Body of pancreas (tissue), 4 donors: ENCODE measurements around the gene ZNF284. TPM values are rescaled to one million over a fixed set of nuclear protein-coding genes. Genes with fewer than 3 reads are reported as not detected.

Source experiments
- ATAC-seq: fragments of 150-250 bp; one replicate; pipeline ENCODE4 v1.9.1; 2016
- DNase-seq, 4 donors: peaks; one replicate each; pipeline ENCODE4 v3.0.0-alpha.2; 2019
- H3K27ac ChIP-seq, 4 donors: fragments of 200-600 bp; sonication (generic); 1 replicate in 3 of 4; 2 replicates in 1 of 4; pipeline versions ENCODE4 v1.5.1 to v1.6.1; 2016 to 2019; ENCODE audit warnings: mild to moderate bottlenecking in 1 of 4, mixed read lengths in 1 of 4, moderate library complexity in 1 of 4
- H3K27me3 ChIP-seq, 2 donors: fragments of 200-600 bp; sonication (generic); one replicate each; pipeline ENCODE4 v1.6.0; 2016; ENCODE audit warnings: mild to moderate bottlenecking in 1 of 2
- H3K36me3 ChIP-seq, 2 donors: fragments of 200-600 bp; sonication (generic); replicated peaks in 1 of 2; 2 replicates each; pipeline ENCODE4 v1.5.1; 2016; ENCODE audit warnings: low read depth in 2 of 2; ENCODE audit not compliant: insufficient read depth in 1 of 2
- H3K4me1 ChIP-seq: fragments of 200-600 bp; sonication (generic); one replicate; pipeline ENCODE4 v1.6.0; 2016
- H3K4me3 ChIP-seq, 2 donors: fragments of 200-600 bp; sonication (generic); 1 replicate in 1 of 2; 2 replicates in 1 of 2; pipeline ENCODE4 v1.5.1; 2016 to 2019
- H3K9me3 ChIP-seq, 3 donors: fragments of 200-600 bp; sonication (generic); 1 replicate in 2 of 3; 2 replicates in 1 of 3; pipeline ENCODE4 v1.5.1; 2016
- POLR2A ChIP-seq, 3 donors: fragments of 450-650 bp; IDR thresholded peaks; one replicate each; pipeline ENCODE4 v1.6.1; 2016; ENCODE audit warnings: antibody characterized with exemption in 3 of 3, mild to moderate bottlenecking in 2 of 3
- WGBS, 2 donors: methylation state at CpG; one replicate each; pipeline ENCODE4 v1.1.5; 2017; 5-methylcytosine and 5-hydroxymethylcytosine counted together
- intact Hi-C: fragments of 100-400 bp; cut with DNase I; formaldehyde crosslinking; loops from one replicate; pipeline ENCODE4 v1.15.1; 2023
- total RNA-seq, 2 donors: library from RNA; depleted of rRNA; stranded (reverse); fragments of >200 nt; gene quantifications; one replicate each; pipeline ENCODE4 v1.1.0, GENCODE V29; 2016
- TF ChIP-seq, protein P1 (sequence below), 7 experiments: fragments of 450-650 bp in 4 of 7; fragments of 200-600 bp in 3 of 7; sonication (generic) in 3 of 7; IDR thresholded peaks; one replicate each; pipeline ENCODE4 v1.5.1; 2016 to 2019; ENCODE audit warnings: antibody characterized with exemption in 7 of 7

Gene ZNF284
- 1 to 10 TPM; 1.3 to 2.1 TPM for total RNA-seq

DNA sequence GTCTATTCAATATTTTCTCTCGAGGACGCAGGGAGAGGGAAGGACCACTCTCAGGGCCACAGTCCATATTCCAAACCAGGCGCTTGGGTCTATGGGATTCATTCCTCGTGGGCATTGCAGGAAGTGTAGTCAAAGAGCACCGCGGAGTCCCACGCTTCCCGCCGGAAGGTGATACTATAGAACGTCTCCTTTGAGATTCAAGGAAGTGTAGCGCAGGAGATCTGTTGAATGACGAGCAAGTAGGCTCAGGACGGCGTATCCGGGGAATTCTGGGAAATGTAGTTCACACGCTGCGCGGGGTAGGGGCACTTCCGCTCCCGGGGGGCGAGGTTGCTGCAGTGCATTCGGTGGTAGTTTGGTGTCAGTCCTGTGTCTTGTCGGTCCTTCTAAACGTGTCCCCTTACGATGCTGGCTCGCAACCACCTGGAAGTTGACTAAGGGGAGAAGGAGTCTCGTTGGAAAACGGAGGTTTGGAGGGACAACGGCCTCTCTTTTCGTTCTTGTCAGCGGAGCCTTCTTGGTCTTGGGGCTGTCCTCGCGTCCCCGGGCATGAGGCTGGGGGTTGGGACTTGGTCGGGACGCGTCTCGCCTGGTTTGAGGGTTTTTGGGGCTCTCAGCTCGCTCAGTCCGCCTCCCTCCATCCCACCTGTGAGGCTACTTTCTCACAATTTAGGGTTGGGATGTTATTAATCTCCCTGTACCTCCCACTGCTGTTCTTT is at the start of gene ZNF284:
Gene ZNF284 (plus strand): TSS at position 336 of the 719 bp plus-strand sequence. CDS start 4,231 bp downstream, outside the sequence.
- H3K4me3 ChIP-seq: peak within 1 kb of the TSS; percentile 11 to 27
- peaks cover 14% of the 10 kb centered on the region for H3K4me1 ChIP-seq
- DNase-seq (peak; percentile 86 to 93 (median 86)), ATAC-seq (peak; percentile 99)
- peaks cover 0 to 16% (median 0%) of the 10 kb centered on the region in 3 donors for H3K9me3 ChIP-seq
- H3K36me3 ChIP-seq: peaks cover 0 to under 1% of the 10 kb centered on the region in 2 donors
- H3K27me3 ChIP-seq: no peaks in the 10 kb centered on the region
- intact Hi-C loops: no loop called here
- 0 to 1% methylated on average over 26 to 40 of the region's 40 CpGs for WGBS, 2 donors
- peak within 1 kb of the TSS in 3 of 4 donors; percentile 2 to 65 (median 52) for H3K27ac ChIP-seq
- peak in 2 of 3 donors; percentile 49 to 52 for TF ChIP-seq POLR2A (IDR thresholded peaks at IDR 0.05)
- TF ChIP-seq, protein P1, sequence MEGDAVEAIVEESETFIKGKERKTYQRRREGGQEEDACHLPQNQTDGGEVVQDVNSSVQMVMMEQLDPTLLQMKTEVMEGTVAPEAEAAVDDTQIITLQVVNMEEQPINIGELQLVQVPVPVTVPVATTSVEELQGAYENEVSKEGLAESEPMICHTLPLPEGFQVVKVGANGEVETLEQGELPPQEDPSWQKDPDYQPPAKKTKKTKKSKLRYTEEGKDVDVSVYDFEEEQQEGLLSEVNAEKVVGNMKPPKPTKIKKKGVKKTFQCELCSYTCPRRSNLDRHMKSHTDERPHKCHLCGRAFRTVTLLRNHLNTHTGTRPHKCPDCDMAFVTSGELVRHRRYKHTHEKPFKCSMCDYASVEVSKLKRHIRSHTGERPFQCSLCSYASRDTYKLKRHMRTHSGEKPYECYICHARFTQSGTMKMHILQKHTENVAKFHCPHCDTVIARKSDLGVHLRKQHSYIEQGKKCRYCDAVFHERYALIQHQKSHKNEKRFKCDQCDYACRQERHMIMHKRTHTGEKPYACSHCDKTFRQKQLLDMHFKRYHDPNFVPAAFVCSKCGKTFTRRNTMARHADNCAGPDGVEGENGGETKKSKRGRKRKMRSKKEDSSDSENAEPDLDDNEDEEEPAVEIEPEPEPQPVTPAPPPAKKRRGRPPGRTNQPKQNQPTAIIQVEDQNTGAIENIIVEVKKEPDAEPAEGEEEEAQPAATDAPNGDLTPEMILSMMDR (IDR thresholded peaks at IDR 0.05): no peak

DNA sequence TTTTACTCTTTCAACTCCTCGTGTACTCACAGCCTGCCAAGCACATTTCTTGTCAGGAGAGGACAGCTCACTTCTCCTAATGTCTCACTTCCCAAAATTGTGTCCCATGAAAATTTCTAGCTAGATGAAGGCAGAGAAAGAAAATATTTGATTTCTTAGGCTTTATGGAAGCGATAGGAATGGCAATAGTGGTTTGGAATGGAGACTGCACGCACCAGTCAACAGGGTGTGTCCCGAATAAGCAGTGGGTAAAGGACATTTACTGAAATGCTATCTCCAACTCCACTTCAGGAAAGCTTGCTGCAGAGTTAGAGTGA is 47.1 kb upstream of the ZNF284 start:
- TF ChIP-seq, protein P1 (IDR thresholded peaks at IDR 0.05): no peak
- no peak for TF ChIP-seq POLR2A (IDR thresholded peaks at IDR 0.05)
- H3K36me3 ChIP-seq: peaks cover 0 to 16% of the 10 kb centered on the region in 2 donors
- peaks cover 0 to 17% (median 0%) of the 10 kb centered on the region in 3 donors for H3K9me3 ChIP-seq
- DNase-seq (no peak), ATAC-seq (no peak)
- 40 to 43% methylated on average over 4 of the region's 4 CpGs for WGBS, 2 donors
- intact Hi-C loops: no loop called here
- no peaks in the 10 kb centered on the region for H3K27me3 ChIP-seq
- H3K4me3 ChIP-seq: peak overlapping the region in 1 of 2 donors; percentile 88
- no peak overlapping the region for H3K27ac ChIP-seq
- peaks cover 4% of the 10 kb centered on the region for H3K4me1 ChIP-seq

DNA sequence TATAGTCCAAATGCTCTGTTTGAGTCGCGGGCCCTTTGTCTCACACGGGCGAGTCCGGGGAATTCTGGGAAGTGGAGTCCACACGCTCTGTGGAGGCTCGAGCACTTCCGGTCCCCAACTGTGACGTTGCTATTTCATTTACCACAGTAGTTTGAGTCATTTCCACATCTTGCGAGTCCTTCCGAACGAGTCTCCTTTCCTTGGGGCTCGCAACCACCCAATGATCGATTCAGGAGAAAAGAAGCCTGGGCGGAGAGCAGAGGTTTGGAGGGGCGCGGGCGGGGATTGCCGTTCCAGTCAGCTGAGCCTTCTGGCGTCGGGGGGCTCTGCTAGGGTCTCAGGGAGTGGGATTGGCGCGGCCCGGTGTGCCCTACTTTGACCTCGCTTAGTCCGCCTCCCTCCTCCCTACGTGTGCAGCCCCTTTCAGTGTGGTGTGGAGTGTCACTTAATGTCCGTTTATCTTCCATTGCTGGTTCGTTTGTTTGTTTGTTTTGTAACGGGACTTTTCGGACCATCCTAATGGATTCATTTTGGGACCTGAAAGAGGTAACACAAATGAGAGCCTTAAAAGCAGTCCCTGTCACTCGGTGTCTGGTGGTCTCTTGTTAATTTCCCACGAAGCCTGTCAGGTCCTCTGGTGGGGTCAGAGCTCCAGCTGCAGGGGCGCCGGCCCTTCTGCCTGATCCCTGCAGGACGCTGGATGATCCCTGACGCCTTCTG is 46.6 kb upstream of the ZNF284 start, which contains the start of gene ZNF222:
Gene ZNF222 (plus strand): TSS at position 163 of the 720 bp plus-strand sequence. CDS start 58 bp downstream, at position 221.
- TF ChIP-seq, protein P1 (IDR thresholded peaks at IDR 0.05): no peak
- peak in 1 of 3 donors; percentile 18 for TF ChIP-seq POLR2A (IDR thresholded peaks at IDR 0.05)
- peak within 1 kb of the TSS; percentile 64 to 88 for H3K4me3 ChIP-seq
- intact Hi-C loops: no loop called here
- DNase-seq (peak; percentile 80 to 88 (median 84)), ATAC-seq (peak; percentile 93)
- WGBS, 2 donors: 2 to 3% methylated on average over 24 to 37 of the region's 37 CpGs
- peaks cover 0 to 16% of the 10 kb centered on the region in 2 donors for H3K36me3 ChIP-seq
- peaks cover 4% of the 10 kb centered on the region for H3K4me1 ChIP-seq
- H3K9me3 ChIP-seq: peaks cover 0 to 19% (median 0%) of the 10 kb centered on the region in 3 donors
- peak within 1 kb of the TSS in 2 of 4 donors; percentile 37 to 44 for H3K27ac ChIP-seq
- H3K27me3 ChIP-seq: no peaks in the 10 kb centered on the region

DNA sequence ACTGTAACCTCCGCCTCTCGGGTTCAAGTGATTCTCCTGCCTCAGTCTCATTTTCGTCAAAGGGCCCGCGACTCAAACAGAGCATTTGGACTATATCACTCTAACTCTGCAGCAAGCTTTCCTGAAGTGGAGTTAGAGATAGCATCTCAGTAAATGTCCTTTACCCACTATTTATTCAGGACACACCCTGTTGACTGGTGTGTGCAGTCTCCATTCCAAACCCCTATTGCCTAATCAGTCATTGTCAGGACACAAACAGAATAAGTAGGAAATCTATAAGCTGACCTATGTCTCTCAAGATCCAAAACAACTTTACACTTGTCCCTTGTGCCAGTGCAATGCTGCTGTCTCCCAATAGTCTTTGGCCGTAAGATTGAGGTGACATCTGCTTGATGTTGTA is 45.3 kb upstream of the ZNF284 start:
- H3K36me3 ChIP-seq: peaks cover 0 to 17% of the 10 kb centered on the region in 2 donors

More for the DNA sequence above, 45.3 kb upstream of the ZNF284 start:
- intact Hi-C loops: no loop called here
- TF ChIP-seq POLR2A (IDR thresholded peaks at IDR 0.05): no peak
- TF ChIP-seq, protein P1 (IDR thresholded peaks at IDR 0.05): no peak
- H3K27ac ChIP-seq: no peak overlapping the region
- H3K4me1 ChIP-seq: peaks cover 4% of the 10 kb centered on the region
- no peak overlapping the region for H3K4me3 ChIP-seq
- no peaks in the 10 kb centered on the region for H3K27me3 ChIP-seq
- 97 to 98% methylated on average over 6 of the region's 6 CpGs for WGBS, 2 donors
- peaks cover 0 to 28% (median 0%) of the 10 kb centered on the region in 3 donors for H3K9me3 ChIP-seq
- no peak for DNase-seq
- ATAC-seq: no peak
